GM19467 (cell line): ENCODE measurements around the gene PPBP.

Experiments used
- ATAC-seq: cut with Tn5 transposase; IDR thresholded peaks from one replicate; pipeline ENCODE4 v1.9.1; 2021; ENCODE audit warnings: mild to moderate bottlenecking, moderate library complexity; ENCODE audit not compliant: unreplicated experiment

PPBP gene, protein sequence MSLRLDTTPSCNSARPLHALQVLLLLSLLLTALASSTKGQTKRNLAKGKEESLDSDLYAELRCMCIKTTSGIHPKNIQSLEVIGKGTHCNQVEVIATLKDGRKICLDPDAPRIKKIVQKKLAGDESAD

GRCh38 chr4:73988061-73988460, at the start of gene PPBP:
Gene PPBP (minus strand): TSS chr4:73988190. CDS start chr4:73988103, 87 bp downstream.
- ATAC-seq: no peak

DNA sequence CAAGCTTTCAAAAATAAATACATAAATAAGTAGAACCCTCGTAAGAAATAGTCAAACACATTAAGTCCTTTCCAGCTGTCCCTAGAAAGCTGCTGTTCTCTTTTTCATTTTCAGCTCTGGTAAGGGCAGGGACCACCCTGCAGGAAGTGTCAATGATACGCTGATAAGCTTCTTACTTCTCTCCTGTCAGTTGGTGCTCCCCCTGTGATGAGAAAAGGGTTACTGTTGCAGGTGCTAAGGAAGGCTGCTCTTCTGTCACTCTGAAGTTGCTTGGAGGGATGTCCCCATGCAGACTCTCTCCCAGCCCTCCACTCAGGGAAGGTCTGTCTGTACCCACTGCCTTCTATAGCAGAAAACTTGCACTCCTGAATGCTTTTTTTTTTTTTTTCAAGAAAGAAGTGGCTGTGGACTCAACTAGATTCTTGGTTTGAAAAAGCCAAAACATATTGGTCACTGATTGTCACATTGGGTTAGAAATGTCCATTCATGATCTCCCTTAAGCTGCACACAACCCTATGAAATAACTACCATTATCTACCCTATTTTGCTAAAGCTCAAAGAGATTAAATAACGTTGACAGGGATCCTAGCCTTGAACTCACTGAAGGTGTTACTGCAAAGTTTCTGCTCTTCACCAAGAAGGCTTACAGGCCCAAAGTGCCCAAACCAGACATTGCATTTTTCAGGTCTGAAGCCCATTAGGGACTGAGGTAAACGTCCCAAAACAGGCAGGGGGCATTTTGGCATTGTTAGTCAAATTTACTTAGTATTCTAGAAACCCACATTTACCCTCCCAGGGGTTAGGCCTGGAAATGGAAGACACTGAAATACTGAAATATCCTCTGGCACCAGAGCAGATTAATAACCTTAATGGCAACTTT, 49.3 kb upstream of the PPBP start:
- no peak for ATAC-seq

- ATAC-seq: no peak
Observed at GRCh38 chr4:74033739-74034138, 45.7 kb upstream of the PPBP start.

DNA sequence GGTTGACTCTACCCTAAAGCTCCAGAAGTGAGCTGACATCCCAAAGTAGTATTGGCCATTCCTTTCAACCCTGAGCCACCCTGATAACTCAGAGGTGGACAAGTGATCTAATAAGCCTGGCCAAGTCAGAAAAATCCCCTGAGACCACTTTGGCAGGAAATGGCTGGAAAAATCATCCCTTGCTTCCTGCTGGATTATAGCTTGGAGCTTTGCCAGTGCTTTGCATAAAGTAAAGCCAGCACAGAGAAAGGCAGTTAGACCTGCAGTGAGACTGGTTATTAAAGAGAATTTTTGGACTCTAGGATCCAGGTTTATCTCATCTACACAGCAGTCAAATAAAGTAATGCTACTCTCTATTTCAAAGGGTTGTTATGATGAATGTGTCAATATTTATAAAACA, 44.1 kb upstream of the PPBP start:
- ATAC-seq: no peak

DNA sequence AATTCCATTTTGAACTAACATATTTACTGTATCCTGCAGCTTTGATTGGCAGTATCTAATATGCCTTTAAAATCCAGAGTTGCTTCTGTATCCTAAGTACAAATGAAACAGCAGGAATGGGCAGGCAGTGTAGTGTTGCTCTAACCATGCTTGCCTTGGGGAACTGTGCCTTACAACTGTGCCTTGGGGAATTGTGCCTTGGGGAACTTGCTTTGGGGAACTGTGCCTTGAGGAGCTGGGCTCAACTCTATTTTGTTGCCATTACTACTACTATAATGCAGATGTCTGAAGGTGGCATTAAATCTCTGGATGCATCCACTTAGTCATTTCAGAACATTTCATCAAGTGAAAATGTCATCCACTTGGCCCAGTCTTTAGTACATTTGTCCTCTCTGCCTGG, 43.6 kb upstream of the PPBP start:
- no peak for ATAC-seq

DNA sequence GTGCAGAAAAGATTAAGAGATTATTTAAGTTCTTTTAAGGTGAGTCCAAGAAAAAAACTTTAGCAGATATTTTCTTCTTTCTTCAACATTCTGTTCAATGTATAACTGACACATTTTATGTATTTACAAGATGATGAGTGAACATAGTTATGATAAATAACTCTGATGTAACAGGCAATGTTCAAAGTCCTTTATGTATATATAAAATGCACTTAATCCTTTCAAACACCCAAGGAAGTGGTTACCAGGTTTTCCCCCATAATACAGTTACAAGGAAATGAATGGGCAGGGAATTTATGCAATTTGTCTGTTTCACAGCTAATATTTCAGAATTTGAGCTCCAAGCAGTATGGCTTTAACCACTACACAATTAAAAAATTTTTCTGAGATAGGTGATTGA, 42.3 kb upstream of the PPBP start:
- ATAC-seq: no peak

GRCh38 chr4:74028504-74028903, 40.5 kb upstream of the PPBP start:
- no peak for ATAC-seq

DNA sequence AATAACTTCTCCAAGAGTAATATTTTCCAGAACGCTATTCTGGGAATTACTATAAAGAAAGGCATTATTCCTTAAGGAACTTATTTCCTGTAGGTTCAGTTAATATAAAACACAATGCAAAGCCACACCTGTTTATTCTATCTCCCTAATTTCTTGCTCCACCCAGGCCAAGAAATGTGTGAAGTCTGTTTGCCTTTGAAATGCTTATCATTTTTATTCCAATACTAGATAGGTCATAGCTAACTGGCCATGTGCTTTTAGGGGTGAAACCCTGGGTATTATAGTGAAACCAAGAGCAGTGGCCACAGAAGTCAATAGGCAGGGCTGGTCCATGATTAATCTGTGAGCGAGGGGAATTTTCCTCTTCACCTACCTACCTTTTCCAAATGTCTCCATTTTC, 35.7 kb upstream of the PPBP start:
- ATAC-seq: no peak

DNA sequence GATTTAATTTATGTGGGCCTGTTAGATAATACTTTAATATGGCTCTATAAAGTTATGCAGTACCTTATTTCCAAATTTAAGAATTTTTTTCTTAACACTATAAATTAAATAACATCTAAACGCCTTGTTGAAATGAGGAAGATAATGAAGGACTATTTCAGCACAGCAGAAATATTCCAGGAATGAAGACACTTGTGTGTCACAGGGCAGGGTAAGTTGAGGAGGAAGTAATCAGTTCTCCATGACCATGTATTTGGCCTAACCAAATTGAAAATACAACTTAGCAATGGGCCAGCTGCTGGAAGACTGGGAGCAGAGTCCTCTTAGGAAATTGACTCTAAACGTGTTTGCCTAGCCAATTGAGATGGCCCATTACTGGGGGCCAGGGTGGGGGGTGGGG, 33.6 kb upstream of the PPBP start:
- ATAC-seq: no peak

DNA sequence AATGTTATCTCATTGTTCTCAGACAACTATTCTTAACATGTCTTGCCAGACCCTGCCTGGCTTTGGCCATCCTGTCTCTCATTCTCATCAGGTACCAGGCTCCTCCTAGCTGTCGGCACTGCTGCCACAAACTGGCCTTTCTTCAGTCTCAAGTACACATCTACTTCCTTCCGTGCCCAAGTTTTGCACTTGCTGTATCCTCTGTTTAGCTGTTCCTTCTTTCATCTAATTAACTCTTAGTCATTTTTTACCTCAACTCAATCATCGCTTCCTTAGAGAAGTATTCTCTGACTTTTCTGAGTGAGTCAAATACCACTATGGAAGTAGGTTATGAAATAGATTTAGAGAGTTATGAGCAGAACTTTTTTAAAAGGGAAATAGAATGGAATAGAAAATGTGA, 30.8 kb upstream of the PPBP start:
- ATAC-seq: no peak

- ATAC-seq: no peak
Observed at GRCh38 chr4:74018116-74018515, 30.1 kb upstream of the PPBP start.

GRCh38 chr4:74016068-74016467, 28.1 kb upstream of the PPBP start:
- ATAC-seq: no peak

DNA sequence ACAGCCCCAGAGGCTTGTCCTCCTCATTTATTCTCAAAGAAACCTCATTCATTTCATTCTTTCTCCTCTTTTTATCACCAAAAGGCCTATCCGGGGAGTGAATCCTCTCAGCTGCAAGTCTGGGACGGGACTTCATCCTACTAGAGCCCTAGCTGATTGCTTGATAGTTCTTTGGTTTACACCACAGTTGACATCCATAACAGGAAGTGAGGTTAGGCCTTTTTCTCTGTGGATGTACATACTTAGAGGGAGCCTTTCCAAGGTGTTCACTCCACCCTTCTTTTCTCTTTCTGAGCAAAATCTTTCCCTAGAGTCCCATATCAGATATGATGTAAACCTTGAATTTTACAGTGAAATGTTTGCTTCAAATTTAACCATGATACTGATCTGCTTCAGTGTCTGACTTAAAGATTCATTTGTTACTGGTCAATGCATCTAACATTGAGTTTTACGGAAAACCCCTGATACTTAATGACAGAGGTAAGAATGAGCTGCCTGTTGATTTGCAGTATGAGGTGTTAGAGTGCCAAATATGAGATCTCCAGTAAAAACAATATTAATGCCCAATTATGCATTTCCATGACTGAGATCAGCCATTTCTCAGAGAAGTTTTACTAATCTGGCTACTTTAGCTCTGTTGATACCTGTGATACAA, 27.3 kb upstream of the PPBP start:
- no peak for ATAC-seq

- no peak for ATAC-seq
Observed at GRCh38 chr4:74014332-74014731, 26.3 kb upstream of the PPBP start.

- ATAC-seq: no peak
Observed at GRCh38 chr4:74013264-74013663, 25.3 kb upstream of the PPBP start.

GRCh38 chr4:74012130-74012529, 24.1 kb upstream of the PPBP start:
- no peak for ATAC-seq

- ATAC-seq: no peak
Observed at GRCh38 chr4:74009307-74009706, 21.3 kb upstream of the PPBP start.

GRCh38 chr4:74006009-74006476, 18.1 kb upstream of the PPBP start:
- no peak for ATAC-seq

GRCh38 chr4:74005528-74005927, 17.5 kb upstream of the PPBP start:
- no peak for ATAC-seq

DNA sequence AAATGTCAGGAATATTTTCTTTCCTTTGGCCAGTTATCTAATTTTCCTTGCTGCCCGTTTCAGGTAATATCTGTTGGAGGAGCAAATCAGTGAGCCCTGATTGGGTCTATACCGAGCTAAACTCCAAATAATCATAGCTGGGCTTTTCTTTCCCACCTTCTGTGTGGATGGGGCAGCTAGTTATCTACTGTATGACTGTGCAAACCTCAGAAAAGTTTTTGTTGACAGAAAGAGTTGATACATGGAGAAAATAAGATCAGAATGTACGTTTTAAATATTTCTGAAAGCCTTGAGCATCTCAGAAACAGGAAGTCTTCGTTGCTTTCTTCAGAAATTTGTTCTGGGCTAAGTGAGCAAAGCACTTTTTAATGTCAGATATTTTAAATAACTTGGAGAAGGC, 16.7 kb upstream of the PPBP start:
- ATAC-seq: no peak

DNA sequence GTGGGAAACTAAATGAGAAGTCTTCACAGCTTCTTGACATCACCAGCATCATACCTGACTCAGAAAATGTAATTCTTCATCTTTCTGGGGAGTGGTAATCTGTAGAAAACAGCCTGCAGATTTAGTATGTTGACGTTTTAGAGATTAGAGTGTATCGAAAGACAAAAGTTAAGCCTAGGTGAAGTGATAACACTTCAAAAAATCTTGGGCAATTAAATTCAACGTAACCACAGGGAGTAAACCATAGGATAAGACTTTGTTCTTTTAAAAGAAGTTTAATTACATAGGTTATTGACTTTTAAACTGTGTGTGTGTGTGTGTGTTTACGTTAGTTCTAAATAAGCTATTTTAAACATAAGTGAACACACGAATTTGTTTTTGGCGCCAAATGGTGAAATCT, 12.3 kb upstream of the PPBP start:
- no peak for ATAC-seq
